SK-N-SH (cell line): ENCODE results near the gene PDIK1L. TPM values are rescaled to one million over a fixed set of nuclear protein-coding genes. Genes with fewer than 3 reads are reported as not detected.

Source experiments
- CTCF ChIA-PET: fragments of 300-600, 350-600 bp; formaldehyde crosslinking; extraction: SDS; loops from one replicate; lab custom pipeline; 2021; lab: Yijun Ruan, JAX
- POLR2A ChIA-PET: fragments of 350-600 bp; sonication (Branson Sonifier 250); formaldehyde crosslinking; extraction: SDS; loops from one replicate; lab custom pipeline; 2020; ENCODE audit warnings: antibody characterized with exemption, inconsistent platforms; lab: Yijun Ruan, JAX
- DNase-seq: peaks from one replicate; pipeline ENCODE4 v3.0.0; 2012
- H2AFZ ChIP-seq: fragments of 200-600 bp; sonication (generic); 2 replicates; pipeline ENCODE4 v1.8.1; 2016; ENCODE audit warnings: antibody characterized with exemption, mild to moderate bottlenecking, low read depth
- H3F3A ChIP-seq: fragments of 200-600 bp; sonication (generic); replicated peaks from 2 replicates; pipeline ENCODE3; 2016; ENCODE audit warnings: antibody characterized with exemption, mild to moderate bottlenecking; ENCODE audit not compliant: insufficient read depth
- H3K27ac ChIP-seq, 2 experiments: fragments of 200-500 bp in 1 of 2; fragments of 200-600 bp in 1 of 2; sonication (Bioruptor generic) in 1 of 2; sonication (generic), shearing (Covaris generic) in 1 of 2; 2 replicates each; pipeline versions ENCODE4 v1.5.1 to v1.6.1; 2014 to 2016; ENCODE audit warnings: low read depth in 2 of 2, inconsistent platforms in 1 of 2, low read length in 1 of 2, mild to moderate bottlenecking in 1 of 2, mixed read lengths in 1 of 2
- H3K27me3 ChIP-seq: fragments of 200-600 bp; sonication (generic), shearing (Covaris generic); 2 replicates; pipeline ENCODE4 v1.6.1; 2016; ENCODE audit warnings: mixed run types; ENCODE audit not compliant: insufficient read depth
- H3K36me3 ChIP-seq, 2 experiments: fragments of 200-500 bp in 1 of 2; fragments of 200-600 bp in 1 of 2; sonication (Bioruptor generic) in 1 of 2; sonication (generic) in 1 of 2; replicated peaks in 1 of 2; 2 replicates each; pipeline versions ENCODE3 to v1.5.1; 2014 to 2016; ENCODE audit warnings: low read length in 1 of 2, mild to moderate bottlenecking in 1 of 2; ENCODE audit not compliant: insufficient read depth in 2 of 2, control insufficient read depth in 1 of 2
- H3K4me1 ChIP-seq, 2 experiments: fragments of 200-500 bp in 1 of 2; fragments of 200-600 bp in 1 of 2; sonication (Bioruptor generic) in 1 of 2; sonication (generic), shearing (Covaris generic) in 1 of 2; 2 replicates each; pipeline versions ENCODE4 v1.5.1 to v1.6.1; 2014 to 2016; ENCODE audit warnings: low read depth in 1 of 2, low read length in 1 of 2, mixed run types in 1 of 2; ENCODE audit not compliant: insufficient read depth in 2 of 2, control insufficient read depth in 1 of 2
- H3K4me2 ChIP-seq: fragments of 200-600 bp; sonication (generic), shearing (Covaris generic); 2 replicates; pipeline ENCODE4 v1.6.1; 2017; ENCODE audit warnings: mixed run types
- H3K4me3 ChIP-seq, 2 experiments: fragments of 200-500 bp in 1 of 2; fragments of 200-600 bp in 1 of 2; sonication (Bioruptor generic) in 1 of 2; sonication (generic), shearing (Covaris generic) in 1 of 2; 2 replicates each; pipeline versions ENCODE4 v1.5.1 to v1.8.1; 2014 to 2016; ENCODE audit warnings: low read depth in 2 of 2, inconsistent platforms in 1 of 2, low read length in 1 of 2, mild to moderate bottlenecking in 1 of 2, mixed read lengths in 1 of 2, moderate library complexity in 1 of 2
- H3K79me2 ChIP-seq: fragments of 200-600 bp; sonication (generic); 2 replicates; pipeline ENCODE4 v1.8.1; 2017; ENCODE audit warnings: mild to moderate bottlenecking; ENCODE audit not compliant: insufficient read depth
- H3K9ac ChIP-seq: fragments of 200-600 bp; sonication (generic); 2 replicates; pipeline ENCODE4 v1.6.1; 2017; ENCODE audit warnings: mixed run types
- H3K9me2 ChIP-seq: fragments of 200-600 bp; sonication (generic); 2 replicates; pipeline ENCODE4 v1.6.1; 2017; ENCODE audit warnings: mixed run types
- H3K9me3 ChIP-seq: fragments of 200-600 bp; sonication (generic); 2 replicates; pipeline ENCODE4 v1.6.1; 2017; ENCODE audit warnings: mixed run types, mild to moderate bottlenecking, moderate library complexity
- H4K20me1 ChIP-seq: fragments of 200-600 bp; sonication (generic); 2 replicates; pipeline ENCODE4 v1.6.1; 2017; ENCODE audit warnings: mild to moderate bottlenecking, mixed run types; ENCODE audit not compliant: insufficient read depth
- CHD2 ChIP-seq: fragments of 150-350 bp; IDR thresholded peaks from 2 replicates; pipeline ENCODE4 v1.6.1; 2018; ENCODE audit warnings: low read length; ENCODE audit not compliant: partially characterized antibody
- EP300 ChIP-seq, 2 experiments: IDR thresholded peaks; 2 replicates each; pipeline versions ENCODE4 v1.4.0 to v1.6.1; 2012; ENCODE audit warnings: borderline replicate concordance in 1 of 2, low read depth in 1 of 2, low read length in 1 of 2
- EZH2phosphoT487 ChIP-seq: fragments of 200-600 bp; sonication (generic); IDR thresholded peaks from 2 replicates; pipeline ENCODE4 v1.6.1; 2017; ENCODE audit warnings: low read depth, mixed run types, mild to moderate bottlenecking, antibody characterized with exemption, moderate library complexity, borderline replicate concordance
- GABPA ChIP-seq: IDR thresholded peaks from 2 replicates; pipeline ENCODE4 v1.4.0; 2012; ENCODE audit warnings: low read depth, mild to moderate bottlenecking
- JUND ChIP-seq: IDR thresholded peaks from 2 replicates; pipeline ENCODE4 v1.4.0; 2012
- MEF2A ChIP-seq: IDR thresholded peaks from 2 replicates; pipeline ENCODE4 v1.4.0; 2012; ENCODE audit warnings: low read depth, borderline replicate concordance
- NFIC ChIP-seq: IDR thresholded peaks from 2 replicates; pipeline ENCODE4 v1.4.0; 2012; ENCODE audit warnings: borderline replicate concordance
- NRF1 ChIP-seq: IDR thresholded peaks from 2 replicates; pipeline ENCODE4 v1.6.1; 2012; ENCODE audit warnings: low read depth, mild to moderate bottlenecking, low read length
- RCOR1 ChIP-seq: fragments of 150-350 bp; IDR thresholded peaks from 2 replicates; pipeline ENCODE4 v1.6.1; 2017; ENCODE audit warnings: antibody characterized with exemption, low read length
- REST ChIP-seq: IDR thresholded peaks from 2 replicates; pipeline ENCODE4 v1.6.1; 2012; ENCODE audit warnings: mild to moderate bottlenecking, low read depth, low read length, moderate library complexity
- USF1 ChIP-seq: IDR thresholded peaks from 2 replicates; pipeline ENCODE4 v1.4.0; 2012; ENCODE audit warnings: low read depth, borderline replicate concordance
- YY1 ChIP-seq: IDR thresholded peaks from 2 replicates; pipeline ENCODE4 v1.4.0; 2012; ENCODE audit warnings: low read depth, mild to moderate bottlenecking
- WGBS: methylation state at CpG from one replicate; pipeline ENCODE4 v1.1.6; 2017; ENCODE audit warnings: low lambda C conversion rate; 5-methylcytosine and 5-hydroxymethylcytosine counted together
- polyA plus RNA-seq, 3 experiments: library from polyadenylated mRNA; depleted of rRNA; stranded (reverse); fragments of >200 nt; gene quantifications; 2 replicates each; pipeline ENCODE4 v1.2.3, GENCODE V29; 2012

The PDIK1L gene
- polyA plus RNA-seq, 1 of the 3 experiments (the other 2 are of a cell fraction): 1.2 TPM

- Histone ChIP-seq H2AFZ (peak within 1 kb of the TSS; percentile 86), H3K27me3 (no peaks in the 10 kb centered on the region), H3K4me1 (peaks cover 0 to 22% of the 10 kb centered on the region in 2 experiments; a peak in 2 of 4 replicates), H3K27ac (peak within 1 kb of the TSS; percentile 48 to 54; a peak in 3 of 4 replicates), H3K4me3 (peak within 1 kb of the TSS; percentile 85 to 98), H3K79me2 (peaks cover 17% of the 10 kb centered on the region; the same call in 1 of the 2 replicates), H3K9me3 (no peaks in the 10 kb centered on the region), H3K4me2 (peak within 1 kb of the TSS; percentile 95), H4K20me1 (no peaks in the 10 kb centered on the region), H3K36me3 (peaks cover 0 to 2% of the 10 kb centered on the region in 2 experiments), H3K9ac (peak within 1 kb of the TSS; percentile 92), H3F3A (peaks cover 4% of the 10 kb centered on the region), H3K9me2 (no peaks in the 10 kb centered on the region)
- CTCF ChIA-PET: interaction anchor here (0.6 to 2.7 kb wide), 14 partner anchors 11 to 171 kb away, joined by 3 to 28 read pairs (median 6); partner anchors contain the start of genes CEP85 and PAFAH2
- DNase-seq: no peak
- WGBS: 93% methylated on average over 4 of the region's 5 CpGs
- TF ChIP-seq CHD2 (no peak), NFIC (0 out of 2 replicates have a peak, but pooled peaks have one; percentile 16)
- POLR2A ChIA-PET: no interaction called here
Observed at GRCh38 chr1:26168410-26169197, 57.0 kb downstream of the PDIK1L start, which contains the start of gene C1orf232. C1orf232 (minus strand) TSS chr1:26168963; CDS start chr1:26168499, 464 bp downstream.

- 79% methylated on average over 4 of the region's 4 CpGs for WGBS
- Histone ChIP-seq H4K20me1 (no peaks in the 10 kb centered on the region), H3K4me3 (no peak overlapping the region; a peak in 1 of 4 replicates), H3K27ac (peak overlapping the region in 1 of 2 experiments; percentile 17; a peak in 1 of 4 replicates), H3K9ac (no peak overlapping the region), H2AFZ (no peak overlapping the region; the same call in none of the 2 replicates)
- no peak for TF ChIP-seq GABPA
- TF ChIP-seq NRF1: no peak
- TF ChIP-seq JUND: no peak
- no peak for TF ChIP-seq EP300 (IDR thresholded peaks at IDR 0.05; ENCODE audit: borderline replicate concordance in 1 of 2, low read depth in 1 of 2, low read length in 1 of 2)
- TF ChIP-seq EZH2phosphoT487: no peak
- no peak for TF ChIP-seq YY1
- TF ChIP-seq MEF2A: no peak
- no peak for TF ChIP-seq USF1
- TF ChIP-seq REST: no peak
- no peak for TF ChIP-seq RCOR1
- TF ChIP-seq, all 33 proteins: peak for 0
- Histone ChIP-seq H3K4me2 (peak overlapping the region; percentile 95), H3K9me3 (no peaks in the 10 kb centered on the region), H3K4me1 (peaks cover 0 to 22% of the 10 kb centered on the region in 2 experiments; a peak in 2 of 4 replicates), H3F3A (peaks cover 9% of the 10 kb centered on the region), H3K27me3 (no peaks in the 10 kb centered on the region), H3K79me2 (peaks cover 17% of the 10 kb centered on the region; the same call in 1 of the 2 replicates), H3K9me2 (no peaks in the 10 kb centered on the region), H3K36me3 (peaks cover 0 to 2% of the 10 kb centered on the region in 2 experiments)
- ChIA-PET POLR2A (interaction anchor here (1.6 kb wide), 1 partner anchor 64 kb away, joined by 3 read pairs; the partner anchor contains the start of gene CEP85), CTCF (interaction anchor here (0.6 to 2.7 kb wide), 34 partner anchors 8 to 171 kb away, joined by 3 to 28 read pairs (median 4); partner anchors contain the start of genes CEP85 and PAFAH2)
- no peak for DNase-seq
Observed at GRCh38 chr1:26169198-26169554, 57.6 kb downstream of the PDIK1L start.
